Epithelial cell of esophagus (primary cell): ENCODE data around the gene ABI1.
A peak's percentile ranks its signal among the peaks of the same experiment; 100 is the strongest.
"Not testable (repeated sequence)": the region's sequence is repeated elsewhere in the genome, so short reads cannot be mapped to it uniquely, and the experiment has no call there.

Experiments used
- DNase-seq: peaks from one replicate; pipeline ENCODE4 v3.0.0; 2010; ENCODE audit warnings: low read depth
- H3K4me3 ChIP-seq: 2 replicates; pipeline ENCODE4 v1.5.1; 2011; ENCODE audit warnings: mild to moderate bottlenecking, low read length, control low read depth
- TF ChIP-seq, protein P1 (sequence below): IDR thresholded peaks from 2 replicates; pipeline ENCODE4 v1.5.1; 2011; ENCODE audit warnings: low read depth, mild to moderate bottlenecking, low read length, control low read depth, inconsistent platforms; ENCODE audit not compliant: insufficient read depth; ENCODE audit errors: missing control alignments

ABI1 gene

DNA sequence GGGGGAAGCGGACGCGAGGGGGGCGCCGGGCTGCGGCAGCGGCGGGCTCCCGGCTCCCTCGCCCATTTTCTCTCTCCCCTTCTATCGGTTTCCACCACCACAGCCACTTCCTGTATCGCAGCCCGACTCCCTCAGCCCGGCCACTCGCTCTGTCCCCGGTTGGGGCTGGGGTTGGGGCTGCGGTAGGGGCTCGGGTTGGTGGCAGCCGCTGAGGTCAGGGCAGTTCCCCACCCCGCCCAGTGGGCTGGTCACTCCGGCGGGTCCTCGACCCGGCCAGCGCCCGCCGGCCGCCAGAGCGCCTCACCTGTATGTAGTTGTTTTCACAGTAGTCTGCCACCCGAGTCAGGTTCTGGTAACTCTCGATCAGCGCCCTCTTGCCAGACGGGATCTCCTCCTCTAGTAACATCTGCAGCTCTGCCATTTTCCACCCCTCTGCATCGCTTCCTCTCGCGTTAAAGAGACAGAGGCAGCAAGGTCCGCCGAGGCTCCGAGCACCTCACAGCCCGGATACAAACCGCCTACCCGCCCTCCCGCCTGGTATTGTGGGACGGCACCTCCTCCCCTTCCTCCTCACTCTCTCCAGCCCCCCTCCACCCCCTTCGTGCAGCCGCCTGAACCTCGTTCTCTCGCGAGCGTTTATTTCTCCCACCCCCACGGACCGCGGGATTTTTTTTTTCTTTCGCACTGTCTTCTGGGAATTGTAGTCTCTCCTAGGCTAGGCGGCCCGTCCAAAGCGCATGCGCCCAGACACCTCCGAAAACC lies at the start of gene ABI1:
TSS of gene ABI1 (minus strand) at position 516 of the 762 bp plus-strand sequence. CDS start at position 421, 95 bp downstream.
- TF ChIP-seq, protein P1, sequence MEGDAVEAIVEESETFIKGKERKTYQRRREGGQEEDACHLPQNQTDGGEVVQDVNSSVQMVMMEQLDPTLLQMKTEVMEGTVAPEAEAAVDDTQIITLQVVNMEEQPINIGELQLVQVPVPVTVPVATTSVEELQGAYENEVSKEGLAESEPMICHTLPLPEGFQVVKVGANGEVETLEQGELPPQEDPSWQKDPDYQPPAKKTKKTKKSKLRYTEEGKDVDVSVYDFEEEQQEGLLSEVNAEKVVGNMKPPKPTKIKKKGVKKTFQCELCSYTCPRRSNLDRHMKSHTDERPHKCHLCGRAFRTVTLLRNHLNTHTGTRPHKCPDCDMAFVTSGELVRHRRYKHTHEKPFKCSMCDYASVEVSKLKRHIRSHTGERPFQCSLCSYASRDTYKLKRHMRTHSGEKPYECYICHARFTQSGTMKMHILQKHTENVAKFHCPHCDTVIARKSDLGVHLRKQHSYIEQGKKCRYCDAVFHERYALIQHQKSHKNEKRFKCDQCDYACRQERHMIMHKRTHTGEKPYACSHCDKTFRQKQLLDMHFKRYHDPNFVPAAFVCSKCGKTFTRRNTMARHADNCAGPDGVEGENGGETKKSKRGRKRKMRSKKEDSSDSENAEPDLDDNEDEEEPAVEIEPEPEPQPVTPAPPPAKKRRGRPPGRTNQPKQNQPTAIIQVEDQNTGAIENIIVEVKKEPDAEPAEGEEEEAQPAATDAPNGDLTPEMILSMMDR, result no peak
- DNase-seq, result peak; percentile 98
- H3K4me3 ChIP-seq, result peak within 1 kb of the TSS; percentile 67

- TF ChIP-seq, protein P1, result no peak
- no peak for DNase-seq
- no peak overlapping the region for H3K4me3 ChIP-seq
Measured at GRCh38 chr10:26909753-26910152, 49.0 kb upstream of the ABI1 start.

DNA sequence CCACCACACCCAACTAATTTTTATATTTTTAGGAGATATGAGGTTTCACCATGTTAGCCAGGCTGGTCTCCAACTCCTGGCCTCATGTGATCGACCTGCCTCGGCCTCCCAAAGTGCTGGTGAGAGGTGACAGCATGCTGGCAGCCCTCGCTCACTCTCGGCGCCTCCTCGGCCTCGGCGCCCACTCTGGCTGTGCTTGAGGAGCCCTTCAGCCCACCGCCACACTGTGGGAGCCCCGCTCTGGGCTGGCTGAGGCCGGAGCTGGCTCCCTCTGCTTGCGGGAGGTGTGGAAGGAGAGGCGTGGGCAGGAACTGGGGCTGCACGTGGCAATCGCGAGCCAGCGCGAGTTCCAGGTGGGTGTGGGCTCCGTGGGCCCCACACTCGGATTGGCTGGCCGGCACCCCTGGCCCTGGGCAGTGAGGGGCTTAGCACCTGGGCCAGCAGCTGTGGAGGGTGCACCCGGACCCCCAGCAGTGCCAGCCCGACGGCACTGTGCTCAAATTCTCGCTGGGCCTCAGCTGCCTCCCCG lies 44.6 kb upstream of the ABI1 start:
- not testable (repeated sequence) for DNase-seq, H3K4me3 ChIP-seq

- DNase-seq, result no peak
- no peak overlapping the region for H3K4me3 ChIP-seq
- TF ChIP-seq, protein P1, result no peak
Measured at GRCh38 chr10:26903431-26904217, 42.9 kb upstream of the ABI1 start.

- not testable (repeated sequence) for H3K4me3 ChIP-seq, DNase-seq
Measured at GRCh38 chr10:26892306-26892923, 31.7 kb upstream of the ABI1 start.

DNA sequence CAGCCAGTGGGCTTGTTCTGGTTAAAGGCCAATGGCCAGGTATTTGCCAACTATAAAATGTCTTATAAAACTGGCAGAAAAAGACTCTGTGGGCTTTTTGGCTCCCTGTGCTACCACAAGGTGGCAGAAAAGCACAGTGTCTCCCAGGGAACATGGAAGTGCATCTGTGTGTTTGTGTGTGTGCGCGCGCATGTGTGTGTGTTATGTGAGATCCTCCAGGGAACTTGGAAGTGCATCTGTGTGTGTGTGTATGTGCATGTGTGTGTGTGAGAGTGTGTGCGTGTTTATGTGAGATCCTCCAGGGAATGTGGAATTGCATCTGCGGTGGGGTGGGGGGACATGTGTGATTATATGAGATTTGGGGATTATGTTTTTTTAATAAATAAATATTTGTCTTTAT lies 30.2 kb upstream of the ABI1 start:
- TF ChIP-seq, protein P1, result peak; percentile 82
- no peak overlapping the region for H3K4me3 ChIP-seq
- peak; percentile 82 for DNase-seq

DNA sequence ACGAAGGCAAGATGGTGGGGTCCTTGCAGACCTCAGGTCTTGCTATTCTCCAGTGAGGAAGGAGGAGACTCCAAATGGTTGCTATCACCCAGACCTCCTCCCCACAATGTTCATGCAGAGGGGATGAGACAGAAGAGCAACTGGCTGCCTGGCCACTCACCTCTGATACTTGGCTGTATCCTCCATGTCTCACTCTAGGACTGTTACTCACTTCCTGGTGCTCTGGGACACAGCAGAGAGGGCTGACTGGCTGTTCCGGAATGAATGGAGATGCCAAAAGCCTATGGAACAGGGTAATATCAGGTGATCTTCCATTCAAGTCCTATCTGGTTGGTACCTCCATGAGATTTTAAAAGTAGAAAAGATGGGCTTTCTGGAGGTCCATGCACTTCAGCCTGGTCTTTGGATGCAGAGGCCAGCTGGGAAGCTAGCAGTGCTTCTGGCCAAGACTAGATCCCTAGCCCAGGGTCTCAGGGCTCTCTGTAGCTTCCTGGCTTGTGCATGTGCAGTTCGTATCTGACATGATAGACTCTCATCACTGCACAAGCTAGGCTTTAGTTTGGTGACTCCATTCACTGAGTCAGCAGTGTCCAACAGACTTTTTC lies 27.0 kb upstream of the ABI1 start:
- TF ChIP-seq, protein P1, result no peak
- H3K4me3 ChIP-seq, result no peak overlapping the region
- DNase-seq, result peak; percentile 61
